HEK293 (cell line): ENCODE results near the gene CASD1.
A peak's percentile ranks its signal among the peaks of the same experiment; 100 is the strongest.

Source experiments
- CTCF ChIA-PET: fragments of 350-600 bp; formaldehyde crosslinking; extraction: SDS; loops from one replicate; lab custom pipeline; 2021; ENCODE audit warnings: antibody characterized with exemption; lab: Yijun Ruan, JAX
- POLR2A ChIA-PET: fragments of 300-600 bp; formaldehyde crosslinking; extraction: SDS; loops from one replicate; lab custom pipeline; 2020; ENCODE audit warnings: antibody characterized with exemption, inconsistent platforms; lab: Yijun Ruan, JAX
- H3K27ac ChIP-seq: fragments of 200-500 bp; sonication (Bioruptor generic); 2 replicates; pipeline ENCODE4 v1.5.1; 2014; ENCODE audit warnings: low read depth, low read length, control low read depth, inconsistent platforms; ENCODE audit errors: extremely low read depth
- H3K36me3 ChIP-seq, 2 experiments: fragments of 200-500 bp in 1 of 2; sonication (Bioruptor generic) in 1 of 2; 1 replicate in 1 of 2; 2 replicates in 1 of 2; pipeline ENCODE4 v1.5.1; 2014 to 2017; ENCODE audit warnings: inconsistent platforms in 2 of 2, low read length in 2 of 2; ENCODE audit not compliant: control insufficient read depth in 2 of 2, insufficient read depth in 1 of 2
- H3K4me1 ChIP-seq: fragments of 200-500 bp; sonication (Bioruptor generic); 2 replicates; pipeline ENCODE4 v1.5.1; 2014; ENCODE audit warnings: mild to moderate bottlenecking, low read length, inconsistent platforms; ENCODE audit not compliant: control insufficient read depth, insufficient read depth
- H3K4me3 ChIP-seq: 2 replicates; pipeline ENCODE4 v1.5.1; 2011; ENCODE audit warnings: low read depth, mild to moderate bottlenecking, control low read depth, low read length, moderate library complexity
- H3K9me3 ChIP-seq: fragments of 200-500 bp; sonication (Bioruptor generic); 2 replicates; pipeline ENCODE4 v1.5.1; 2014; ENCODE audit warnings: low read depth, low read length, inconsistent platforms; ENCODE audit not compliant: control insufficient read depth, insufficient read depth
- GLIS1 ChIP-seq: fragments of 450-650 bp; formaldehyde crosslinking; IDR thresholded peaks from 2 replicates; pipeline ENCODE4 v1.5.1; 2016; ENCODE audit warnings: missing biosample characterization, missing genetic modification characterization
- SCRT1 ChIP-seq: fragments of 450-650 bp; formaldehyde crosslinking; IDR thresholded peaks from 2 replicates; pipeline ENCODE4 v1.5.1; 2016; ENCODE audit warnings: missing biosample characterization, missing genetic modification characterization, borderline replicate concordance
- SETDB1 ChIP-seq: IDR thresholded peaks from one replicate; pipeline ENCODE4 v1.6.1; 2017; ENCODE audit warnings: mild to moderate bottlenecking, low read length, moderate library complexity, mixed read lengths; ENCODE audit not compliant: insufficient read length
- SP7 ChIP-seq: fragments of 450-650 bp; formaldehyde crosslinking; IDR thresholded peaks from 2 replicates; pipeline ENCODE4 v1.5.1; 2016; ENCODE audit warnings: missing biosample characterization, missing genetic modification characterization
- ZBTB8A ChIP-seq: fragments of 450-650 bp; formaldehyde crosslinking; IDR thresholded peaks from 2 replicates; pipeline ENCODE4 v1.5.1; 2016; ENCODE audit warnings: missing biosample characterization, missing genetic modification characterization
- ZNF121 ChIP-seq: fragments of 450-650 bp; formaldehyde crosslinking; IDR thresholded peaks from 2 replicates; pipeline ENCODE4 v1.5.1; 2016; ENCODE audit warnings: missing biosample characterization, missing genetic modification characterization
- ZNF146 ChIP-seq: fragments of 450-650 bp; formaldehyde crosslinking; IDR thresholded peaks from 2 replicates; pipeline ENCODE4 v1.5.1; 2016; ENCODE audit warnings: missing biosample characterization, missing genetic modification characterization
- ZNF214 ChIP-seq: fragments of 450-650 bp; formaldehyde crosslinking; IDR thresholded peaks from 2 replicates; pipeline ENCODE4 v1.5.1; 2017; ENCODE audit warnings: missing biosample characterization, mild to moderate bottlenecking, missing genetic modification characterization, borderline replicate concordance
- ZNF302 ChIP-seq: fragments of 450-650 bp; formaldehyde crosslinking; IDR thresholded peaks from 2 replicates; pipeline ENCODE4 v1.5.1; 2016; ENCODE audit warnings: missing biosample characterization, missing genetic modification characterization, low read depth
- ZNF366 ChIP-seq: fragments of 450-650 bp; formaldehyde crosslinking; conservative IDR thresholded peaks from 2 replicates; pipeline ENCODE4 v1.5.1; 2016; ENCODE audit warnings: missing biosample characterization, missing genetic modification characterization
- ZNF549 ChIP-seq: fragments of 450-650 bp; IDR thresholded peaks from 2 replicates; pipeline ENCODE4 v1.5.1; 2018; ENCODE audit warnings: missing biosample characterization, missing genetic modification characterization, mild to moderate bottlenecking, inconsistent platforms, moderate library complexity
- ZNF596 ChIP-seq: fragments of 450-650 bp; IDR thresholded peaks from 2 replicates; pipeline ENCODE4 v1.5.0; 2018; ENCODE audit warnings: missing biosample characterization, mild to moderate bottlenecking, missing genetic modification characterization, moderate library complexity
- ZNF664 ChIP-seq: fragments of 450-650 bp; formaldehyde crosslinking; IDR thresholded peaks from 2 replicates; pipeline ENCODE4 v1.5.1; 2016; ENCODE audit warnings: missing biosample characterization, missing genetic modification characterization
- TF ChIP-seq, protein P1 (sequence below): fragments of 450-650 bp; IDR thresholded peaks from 2 replicates; pipeline ENCODE4 v1.5.1; 2018; ENCODE audit warnings: missing biosample characterization, missing genetic modification characterization

CASD1 gene

GRCh38 chr7:94486216-94486615 is 23.4 kb upstream of the CASD1 start:
- H3K4me1 ChIP-seq: no peaks in the 10 kb centered on the region
- CTCF ChIA-PET: no interaction called here
- H3K27ac ChIP-seq: no peak overlapping the region
- H3K36me3 ChIP-seq: no peaks in the 10 kb centered on the region
- no peak for TF ChIP-seq ZNF302 (tag by site-specific recombination)
- no peak for TF ChIP-seq ZNF366 (tag by site-specific recombination)
- no peak overlapping the region for H3K4me3 ChIP-seq
- H3K9me3 ChIP-seq: no peaks in the 10 kb centered on the region
- POLR2A ChIA-PET: no interaction called here

DNA sequence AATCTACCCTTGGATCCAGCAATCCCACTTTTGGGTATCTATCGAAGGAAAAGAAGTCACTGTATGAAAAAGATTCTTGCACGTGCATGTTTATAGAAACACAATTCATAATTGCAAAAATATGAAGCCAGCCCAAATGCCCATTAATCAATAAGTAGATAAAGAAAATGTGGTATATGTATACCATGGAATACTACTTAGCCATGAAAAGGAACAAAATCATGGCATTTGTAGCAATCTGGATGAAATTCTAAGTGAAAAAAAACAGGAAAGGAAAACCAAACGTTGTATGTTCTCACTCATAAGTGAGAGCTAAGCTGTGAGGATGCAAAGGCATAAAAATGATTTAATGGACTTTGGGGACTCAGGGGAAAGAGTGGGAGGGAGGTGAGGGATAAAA is 18.2 kb upstream of the CASD1 start:
- no peaks in the 10 kb centered on the region for H3K9me3 ChIP-seq
- TF ChIP-seq ZNF596: no peak
- peak; percentile 87 for TF ChIP-seq ZNF146
- H3K27ac ChIP-seq: no peak overlapping the region
- no peaks in the 10 kb centered on the region for H3K4me1 ChIP-seq
- ChIA-PET POLR2A (no interaction called here), CTCF (no interaction called here)
- no peak overlapping the region for H3K4me3 ChIP-seq
- H3K36me3 ChIP-seq: no peaks in the 10 kb centered on the region

- TF ChIP-seq ZNF549 (tag by site-specific recombination): no peak
- no peak for TF ChIP-seq ZNF664 (tag by site-specific recombination)
- ChIA-PET CTCF (interaction anchor here (0.6 kb wide), 1 partner anchor 26 kb away, joined by 3 read pairs; no protein-coding TSS in a partner anchor), POLR2A (no interaction called here)
Measured at GRCh38 chr7:94492601-94493000, 17.0 kb upstream of the CASD1 start.

DNA sequence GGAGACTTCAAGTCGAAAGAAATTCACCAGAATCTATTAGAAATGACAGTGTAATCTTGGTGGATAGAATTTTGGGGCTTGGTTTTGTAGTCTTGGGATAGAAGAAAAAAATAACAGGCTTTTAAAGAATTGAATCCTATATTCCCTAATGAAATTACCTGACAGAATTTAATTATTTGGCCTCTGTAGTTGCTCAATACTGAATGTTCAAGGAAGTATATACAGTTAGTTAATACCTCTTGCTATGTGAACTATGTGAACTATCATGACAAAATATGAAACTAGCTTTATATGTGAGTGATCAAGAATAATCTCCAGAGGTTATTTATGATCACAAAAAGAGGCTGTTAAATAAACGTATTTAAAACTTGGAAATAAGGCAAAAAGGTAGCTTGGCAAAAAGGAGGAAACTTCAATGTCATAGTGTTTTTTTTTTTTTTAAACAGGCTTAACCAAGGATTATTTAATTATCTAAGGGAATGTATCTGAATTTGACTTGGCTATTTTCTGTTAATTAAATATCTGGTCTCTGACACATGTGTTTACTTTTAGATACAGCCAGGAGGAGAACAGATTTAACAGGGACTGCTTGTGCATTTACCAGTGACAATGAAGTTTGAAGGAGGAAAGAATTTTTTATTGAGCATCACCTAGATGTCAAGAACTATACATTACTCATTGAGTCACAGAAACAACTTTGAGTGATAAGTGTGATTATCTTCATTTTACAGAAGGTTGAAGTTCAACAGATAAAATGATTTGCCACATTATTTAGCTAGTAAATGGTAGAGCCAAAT is 11.5 kb upstream of the CASD1 start:
- Histone ChIP-seq H3K36me3 (no peaks in the 10 kb centered on the region), H3K4me3 (no peak overlapping the region), H3K27ac (no peak overlapping the region), H3K4me1 (no peaks in the 10 kb centered on the region), H3K9me3 (no peaks in the 10 kb centered on the region)
- POLR2A ChIA-PET: no interaction called here
- CTCF ChIA-PET: interaction anchor here (0.6 kb wide), 1 partner anchor 87 kb away, joined by 5 read pairs; no protein-coding TSS in a partner anchor
- no peak for TF ChIP-seq SETDB1
- TF ChIP-seq ZBTB8A (tag by site-specific recombination): no peak
- TF ChIP-seq, protein P1, sequence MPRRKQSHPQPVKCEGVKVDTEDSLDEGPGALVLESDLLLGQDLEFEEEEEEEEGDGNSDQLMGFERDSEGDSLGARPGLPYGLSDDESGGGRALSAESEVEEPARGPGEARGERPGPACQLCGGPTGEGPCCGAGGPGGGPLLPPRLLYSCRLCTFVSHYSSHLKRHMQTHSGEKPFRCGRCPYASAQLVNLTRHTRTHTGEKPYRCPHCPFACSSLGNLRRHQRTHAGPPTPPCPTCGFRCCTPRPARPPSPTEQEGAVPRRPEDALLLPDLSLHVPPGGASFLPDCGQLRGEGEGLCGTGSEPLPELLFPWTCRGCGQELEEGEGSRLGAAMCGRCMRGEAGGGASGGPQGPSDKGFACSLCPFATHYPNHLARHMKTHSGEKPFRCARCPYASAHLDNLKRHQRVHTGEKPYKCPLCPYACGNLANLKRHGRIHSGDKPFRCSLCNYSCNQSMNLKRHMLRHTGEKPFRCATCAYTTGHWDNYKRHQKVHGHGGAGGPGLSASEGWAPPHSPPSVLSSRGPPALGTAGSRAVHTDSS (tag by site-specific recombination): no peak
- TF ChIP-seq ZNF366 (tag by site-specific recombination): no peak
- no peak for TF ChIP-seq GLIS1 (tag by site-specific recombination)
- TF ChIP-seq SCRT1: no peak
- no peak for TF ChIP-seq ZNF121 (tag by site-specific recombination)
- TF ChIP-seq SP7 (tag by site-specific recombination): no peak
- no peak for TF ChIP-seq ZNF214 (tag by site-specific recombination)

More at GRCh38 chr7:94492601-94493000, 17.0 kb upstream of the CASD1 start:
- H3K27ac ChIP-seq: no peak overlapping the region
- no peak overlapping the region for H3K4me3 ChIP-seq
- no peaks in the 10 kb centered on the region for H3K4me1 ChIP-seq
- no peaks in the 10 kb centered on the region for H3K9me3 ChIP-seq
- no peaks in the 10 kb centered on the region for H3K36me3 ChIP-seq
